Eye (tissue), 1 donor: ENCODE results near the gene SVOP.
"Not testable (repeated sequence)": the region's sequence is repeated elsewhere in the genome, so short reads cannot be mapped to it uniquely, and the experiment has no call there.

Experiments used
- DNase-seq: peaks from one replicate; pipeline ENCODE4 v3.0.0-alpha.2; 2015

SVOP gene, protein sequence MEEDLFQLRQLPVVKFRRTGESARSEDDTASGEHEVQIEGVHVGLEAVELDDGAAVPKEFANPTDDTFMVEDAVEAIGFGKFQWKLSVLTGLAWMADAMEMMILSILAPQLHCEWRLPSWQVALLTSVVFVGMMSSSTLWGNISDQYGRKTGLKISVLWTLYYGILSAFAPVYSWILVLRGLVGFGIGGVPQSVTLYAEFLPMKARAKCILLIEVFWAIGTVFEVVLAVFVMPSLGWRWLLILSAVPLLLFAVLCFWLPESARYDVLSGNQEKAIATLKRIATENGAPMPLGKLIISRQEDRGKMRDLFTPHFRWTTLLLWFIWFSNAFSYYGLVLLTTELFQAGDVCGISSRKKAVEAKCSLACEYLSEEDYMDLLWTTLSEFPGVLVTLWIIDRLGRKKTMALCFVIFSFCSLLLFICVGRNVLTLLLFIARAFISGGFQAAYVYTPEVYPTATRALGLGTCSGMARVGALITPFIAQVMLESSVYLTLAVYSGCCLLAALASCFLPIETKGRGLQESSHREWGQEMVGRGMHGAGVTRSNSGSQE

DNA sequence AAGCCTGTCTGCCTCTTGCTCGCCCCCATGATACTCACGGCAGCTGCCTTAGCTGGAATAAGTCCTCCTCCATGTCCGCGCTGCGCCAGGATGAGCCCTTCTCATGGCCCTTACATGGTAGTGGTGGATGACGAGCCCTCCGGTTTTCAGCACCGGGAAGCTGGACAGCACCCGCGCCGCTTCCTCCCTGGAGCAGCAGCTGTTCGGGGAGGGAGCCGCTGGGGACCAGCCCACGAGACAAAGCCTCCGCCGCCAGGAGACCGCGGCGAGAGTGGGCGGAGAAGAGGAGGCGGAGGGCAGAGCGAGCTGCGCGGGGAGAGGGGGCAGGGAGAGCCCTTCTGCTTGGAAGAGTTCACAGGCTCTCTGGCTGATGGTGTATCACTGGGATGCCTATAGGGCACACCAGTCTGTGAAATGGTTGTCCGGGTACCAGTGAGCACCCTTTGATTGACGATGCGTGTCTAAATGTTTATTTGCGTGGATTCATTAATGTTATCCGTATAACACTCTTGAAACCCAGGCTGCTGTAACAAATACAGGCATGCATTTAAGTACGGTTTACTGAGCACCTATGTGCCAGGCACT, at the start of gene SVOP:
SVOP (minus strand) TSS at position 273 of the 585 bp plus-strand sequence; CDS start at position 73, 200 bp downstream.
- DNase-seq: peak; percentile 96

DNA sequence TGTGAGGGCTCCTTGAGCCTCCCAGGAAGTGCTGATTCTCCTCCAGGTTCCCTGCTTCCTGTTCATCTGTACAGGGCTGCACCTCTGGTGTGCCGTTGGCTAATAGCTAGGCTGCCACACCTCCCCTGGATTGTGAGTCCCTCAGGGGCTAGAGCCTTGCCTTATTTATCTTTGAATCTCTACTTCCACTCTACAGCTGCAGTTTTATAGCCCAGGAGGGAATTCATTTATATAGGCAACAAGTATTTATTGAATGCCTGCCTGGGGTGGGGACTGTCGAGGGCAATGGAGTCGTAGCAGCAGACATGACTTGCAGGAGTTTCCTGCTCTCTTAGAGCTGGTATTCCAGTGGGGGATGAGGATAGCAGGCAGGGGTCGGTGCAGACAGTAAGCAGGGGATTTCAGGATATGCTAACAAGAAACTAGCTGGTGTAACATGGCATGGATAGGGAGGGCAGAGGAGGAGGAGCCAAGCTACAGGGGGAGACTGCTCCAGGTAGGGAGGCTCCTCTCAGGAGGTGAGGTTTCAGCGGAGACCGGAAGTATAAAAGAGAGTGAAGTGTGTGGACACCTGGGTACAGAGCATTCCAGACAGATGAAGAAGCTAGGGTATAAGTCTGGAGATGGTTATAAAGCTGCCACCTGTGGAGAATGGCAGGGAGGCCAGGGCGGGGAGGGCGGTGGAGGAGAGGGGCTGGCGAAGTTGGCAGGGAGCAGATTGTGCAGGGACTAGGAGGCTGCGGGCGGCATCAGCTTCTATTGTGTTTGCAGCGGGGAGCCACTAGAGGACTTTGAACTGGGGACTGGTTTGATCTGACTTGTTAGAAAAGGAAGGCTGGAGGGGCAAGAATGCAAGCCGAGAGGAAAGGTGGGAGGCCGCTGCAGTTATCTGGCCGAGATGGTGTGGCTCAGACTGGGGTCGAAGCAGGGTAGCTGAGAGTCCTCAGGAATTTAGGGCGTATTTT, 48.7 kb upstream of the SVOP start:
- no peak for DNase-seq

DNA sequence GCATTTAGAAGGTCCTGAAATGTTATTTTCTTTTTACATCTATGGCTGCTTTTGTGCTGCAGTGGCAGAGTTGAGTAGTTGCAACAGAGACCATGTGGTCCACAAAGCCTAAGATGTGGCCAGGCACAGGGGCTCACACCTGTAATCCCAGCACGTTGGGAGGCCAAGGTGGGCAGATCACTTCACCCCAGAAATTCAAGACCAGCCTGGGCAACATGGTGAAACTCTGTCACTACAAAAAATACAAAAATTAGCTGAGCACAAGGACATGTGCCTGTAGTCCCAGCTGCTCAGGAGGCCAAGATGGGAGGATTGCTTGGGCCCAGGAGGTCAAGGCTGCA, 45.0 kb upstream of the SVOP start:
- DNase-seq: no peak

DNA sequence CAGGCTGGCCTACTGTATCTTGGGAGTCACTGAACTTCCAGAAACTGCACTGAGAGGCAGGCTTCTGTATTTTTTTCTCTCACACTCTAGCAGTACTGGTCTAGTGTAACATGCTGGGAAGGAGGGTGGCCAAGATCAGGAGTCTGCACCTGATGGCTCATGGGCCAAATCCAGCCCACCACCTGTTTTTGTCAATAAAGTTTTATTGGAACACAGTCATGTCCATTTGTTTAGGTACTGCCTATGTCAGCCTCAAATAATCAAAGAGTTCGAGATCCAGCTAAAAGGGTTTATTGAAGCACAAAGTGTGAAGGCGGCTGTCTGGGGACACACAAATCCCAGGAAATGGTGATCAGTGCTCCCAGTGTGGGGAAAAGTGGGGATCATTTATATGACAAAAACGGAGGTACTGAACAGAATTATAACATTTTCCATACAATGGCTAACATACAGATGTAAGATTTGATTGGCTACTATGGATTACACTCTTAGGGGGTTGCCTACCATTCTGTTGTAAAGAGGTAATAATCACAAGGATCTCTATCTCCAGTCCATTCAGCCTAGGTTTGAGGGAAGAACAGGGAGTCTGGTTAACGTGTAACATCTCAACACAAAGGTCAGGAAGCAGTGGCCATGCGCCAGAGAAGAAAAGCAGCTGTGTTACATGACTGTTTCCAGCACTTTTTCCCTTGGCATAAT, 44.4 kb upstream of the SVOP start:
- DNase-seq: no peak

DNA sequence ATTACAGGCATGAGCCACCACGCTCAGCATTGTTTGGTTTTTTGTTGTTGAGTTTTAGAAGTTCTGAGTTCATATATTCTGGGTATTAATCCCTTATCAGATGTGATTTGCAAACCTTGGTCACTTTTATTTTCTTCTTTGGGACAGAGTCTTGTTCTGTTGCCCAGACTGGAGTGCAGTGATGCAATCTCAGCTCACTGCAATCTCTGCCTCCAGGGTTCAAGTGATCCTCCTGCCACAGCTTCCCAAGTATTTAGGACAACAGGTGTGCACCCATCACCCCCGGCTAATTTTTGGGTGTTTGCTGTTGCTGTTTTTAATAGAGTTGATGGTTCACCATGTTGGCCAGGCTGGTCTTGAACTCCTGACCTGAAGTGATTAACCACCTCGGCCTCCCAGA, 43.3 kb upstream of the SVOP start:
- DNase-seq: no peak

DNA sequence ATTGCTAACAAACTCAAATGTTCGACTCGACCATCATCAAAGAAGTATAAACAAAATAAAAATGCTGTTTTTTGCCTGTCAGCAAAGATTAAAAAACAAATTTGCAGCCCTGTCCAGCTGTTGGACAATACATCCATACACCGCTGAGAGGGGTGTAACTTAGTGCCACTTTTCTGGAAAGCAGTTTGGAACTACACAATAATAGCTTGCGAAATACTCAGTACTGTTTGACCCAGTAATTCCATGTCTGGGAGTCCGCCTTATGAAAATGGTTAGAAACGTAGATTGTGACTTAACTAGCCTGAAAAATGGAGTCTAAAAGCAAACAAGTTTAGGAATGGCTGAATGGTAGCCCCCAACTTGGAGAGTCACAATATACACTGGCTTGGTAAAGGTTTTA, 37.9 kb upstream of the SVOP start:
- no peak for DNase-seq

DNA sequence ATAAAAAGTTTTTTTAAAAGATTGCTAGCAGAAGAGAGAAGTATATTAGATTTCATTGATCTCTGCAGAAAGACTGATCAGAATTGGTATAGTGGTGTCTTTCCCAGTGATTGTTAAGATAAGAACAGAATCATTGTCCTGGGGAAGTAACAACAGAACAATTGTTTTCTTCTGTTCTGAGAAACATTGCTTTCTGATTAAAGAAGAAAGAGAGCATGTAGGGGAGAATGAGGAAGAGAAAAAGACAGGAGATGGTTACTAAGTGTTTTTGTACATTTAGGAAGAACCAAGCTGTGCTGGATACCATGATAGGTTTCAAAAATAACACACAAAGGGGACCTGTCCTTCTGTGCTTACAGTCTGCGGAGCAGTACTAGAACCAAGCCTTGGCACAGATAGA, 36.5 kb upstream of the SVOP start:
- no peak for DNase-seq

DNA sequence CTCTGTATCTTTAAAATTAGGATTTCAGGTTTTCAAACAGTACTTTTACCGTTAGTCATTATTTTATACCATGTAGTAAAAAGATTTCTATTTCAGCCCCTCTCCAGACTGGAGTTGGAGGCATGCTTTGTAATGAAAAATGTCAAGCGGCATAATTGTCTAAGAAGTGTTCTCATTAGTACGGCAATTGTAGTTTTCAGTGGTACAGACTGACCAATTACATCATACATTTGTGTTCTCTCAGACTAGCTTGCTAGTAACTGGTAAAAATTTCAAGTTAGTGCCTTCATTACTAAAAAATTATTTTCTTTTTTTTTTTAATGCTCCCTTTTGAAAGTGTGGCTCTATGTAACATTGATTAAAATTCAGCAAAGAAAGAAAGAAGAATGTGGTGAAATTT, 36.0 kb upstream of the SVOP start:
- no peak for DNase-seq

DNA sequence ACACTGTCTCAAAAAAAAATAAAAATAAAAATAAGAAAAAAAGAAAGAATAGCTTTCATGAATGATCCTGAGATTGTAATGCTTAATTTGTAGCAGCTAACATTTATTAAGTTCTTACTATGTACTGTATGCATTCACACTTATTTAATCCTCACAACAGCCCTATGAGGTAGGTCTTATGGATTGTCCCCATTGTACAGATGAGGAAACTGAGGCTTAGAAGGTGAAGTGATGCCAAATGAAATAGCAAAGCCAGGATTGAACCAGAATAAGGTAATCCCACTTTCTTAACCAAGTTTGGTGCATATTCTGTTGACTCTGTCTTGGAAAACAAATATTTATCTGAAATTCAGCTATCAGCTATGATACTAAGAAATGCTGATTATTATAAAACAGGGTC, 33.7 kb upstream of the SVOP start:
- DNase-seq: no peak

DNA sequence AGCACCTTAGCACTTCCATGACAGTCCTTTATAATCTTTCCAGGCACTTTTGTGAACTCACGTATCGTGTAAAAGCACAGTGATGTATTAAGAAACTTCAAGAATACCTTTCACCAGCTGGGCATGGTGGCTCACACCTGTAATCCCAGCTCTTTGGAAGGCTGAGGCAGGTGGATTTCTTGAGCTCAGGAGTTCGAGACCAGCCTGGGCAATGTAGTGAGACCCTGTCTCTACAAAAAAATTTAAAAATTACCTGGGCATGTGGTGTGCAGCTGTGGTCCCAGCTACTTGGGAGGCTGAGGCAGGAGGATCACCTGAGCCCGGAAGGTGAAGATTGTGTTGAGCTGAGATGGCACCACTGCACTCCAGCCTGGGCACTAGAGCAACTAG, 33.3 kb upstream of the SVOP start:
- not testable (repeated sequence) for DNase-seq

DNA sequence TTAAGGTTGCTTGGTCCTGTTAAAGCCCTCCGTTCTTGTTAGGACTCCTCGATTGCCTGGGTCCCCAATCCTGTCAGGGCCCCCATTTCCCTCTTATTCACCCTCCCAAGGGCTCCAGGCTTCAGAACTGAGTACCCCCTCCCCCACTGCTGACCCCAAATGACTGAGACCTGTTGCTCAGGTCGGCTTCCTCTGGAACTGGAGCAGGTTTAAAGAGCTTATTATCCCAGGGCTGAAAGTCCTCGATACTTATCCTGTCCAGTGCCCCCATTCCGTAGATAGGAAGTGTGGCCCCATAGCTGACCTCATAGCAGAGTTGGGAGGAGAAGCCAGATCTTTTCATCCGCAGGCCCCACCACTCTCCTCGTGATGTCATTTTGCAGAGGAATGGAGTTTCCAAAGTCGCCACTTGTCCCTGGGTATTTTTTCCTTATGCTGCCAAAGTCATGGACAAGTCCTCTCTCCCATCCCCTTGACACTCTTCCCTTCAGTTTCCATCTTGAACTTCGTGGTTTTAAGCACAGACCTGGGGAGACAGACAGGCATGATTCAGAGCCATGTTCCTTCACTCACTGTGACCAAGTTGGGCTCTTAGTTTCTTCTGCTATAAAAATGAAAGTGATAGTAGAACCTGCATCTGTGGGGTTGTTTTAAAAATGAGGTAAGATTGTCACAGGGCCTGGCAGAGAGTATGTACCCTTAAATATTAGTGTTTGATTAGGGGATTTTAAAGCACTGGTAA, 32.7 kb upstream of the SVOP start:
- no peak for DNase-seq

DNA sequence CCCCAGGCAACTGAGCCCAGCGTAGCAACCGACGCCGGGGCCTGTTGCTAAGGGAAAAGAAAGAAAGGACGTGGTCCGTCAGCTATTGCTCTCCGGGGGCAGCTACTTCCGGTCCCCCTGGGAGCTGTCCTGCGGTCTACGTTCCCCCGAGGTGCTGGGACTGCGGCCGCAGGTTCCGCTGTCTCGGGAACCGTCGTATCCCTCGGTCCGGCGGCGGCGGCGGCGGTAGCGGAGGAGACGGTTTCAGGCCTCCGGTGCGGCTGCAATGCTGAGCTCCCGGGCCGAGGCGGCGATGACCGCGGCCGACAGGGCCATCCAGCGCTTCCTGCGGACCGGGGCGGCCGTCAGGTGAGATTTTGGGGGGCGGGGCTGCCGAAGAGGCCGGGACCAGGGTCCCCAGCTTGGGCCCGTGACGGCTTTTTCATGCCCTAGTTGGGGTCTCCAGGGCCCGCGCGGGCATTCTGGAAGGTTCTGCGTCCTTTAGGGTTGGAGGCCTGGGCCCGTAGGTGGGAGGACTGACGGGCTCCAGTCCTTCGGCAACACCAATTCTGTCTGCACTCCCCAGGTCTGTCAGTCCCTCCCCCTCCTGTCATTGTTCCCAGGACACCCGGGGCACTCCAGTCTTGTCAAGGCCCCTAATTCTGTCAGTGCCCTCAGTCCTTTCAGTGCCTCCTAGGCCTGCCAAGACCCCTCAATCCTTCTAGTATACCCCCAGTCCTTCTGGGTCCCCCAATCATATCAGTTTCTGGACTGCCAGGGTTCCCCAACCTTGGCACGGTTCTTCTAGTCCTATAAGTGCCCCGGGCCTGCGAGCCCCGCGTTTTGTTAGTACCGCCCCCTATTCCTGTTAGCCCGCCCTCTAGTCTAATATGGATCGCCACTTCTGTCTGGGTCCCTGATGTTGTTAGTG, 31.8 kb upstream of the SVOP start, which contains the start of gene USP30:
USP30 (plus strand) TSS at position 163 of the 910 bp plus-strand sequence; CDS start at position 266, 103 bp downstream.
- peak; percentile 97 for DNase-seq

DNA sequence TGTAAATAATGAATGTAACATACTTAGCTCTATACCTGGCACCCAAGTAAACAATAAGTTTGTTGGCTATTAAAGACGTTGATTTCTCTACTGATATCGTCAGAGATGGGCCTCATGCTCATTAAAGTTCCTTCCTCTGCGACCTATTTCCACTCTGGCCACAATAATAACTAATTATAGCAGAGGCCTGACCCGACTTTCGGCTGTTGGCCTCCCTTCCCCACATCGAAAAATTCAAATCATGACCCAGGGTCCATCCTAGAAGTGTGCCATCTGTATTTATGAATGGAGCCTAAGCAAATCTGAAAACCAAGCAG, 31.2 kb upstream of the SVOP start:
- no peak for DNase-seq

DNA sequence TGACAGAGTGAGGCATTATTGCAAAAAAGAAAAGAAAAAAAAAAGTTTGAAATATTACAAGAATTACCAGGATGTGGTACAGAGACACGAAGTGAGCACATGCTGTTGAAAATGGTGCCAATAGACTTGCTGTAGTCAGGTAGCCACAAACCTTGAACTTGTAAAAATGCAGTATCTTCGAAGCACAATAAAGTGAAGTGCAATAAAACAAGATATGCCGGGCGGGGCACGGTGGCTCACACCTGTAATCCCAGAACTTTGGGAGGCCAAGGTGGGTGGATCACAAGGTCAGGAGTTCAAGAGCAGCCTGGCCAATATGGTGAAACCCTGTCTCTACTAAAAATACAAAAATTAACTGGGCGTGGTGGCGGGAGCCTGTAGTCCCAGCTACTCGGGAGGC, 28.9 kb upstream of the SVOP start:
- not testable (repeated sequence) for DNase-seq

DNA sequence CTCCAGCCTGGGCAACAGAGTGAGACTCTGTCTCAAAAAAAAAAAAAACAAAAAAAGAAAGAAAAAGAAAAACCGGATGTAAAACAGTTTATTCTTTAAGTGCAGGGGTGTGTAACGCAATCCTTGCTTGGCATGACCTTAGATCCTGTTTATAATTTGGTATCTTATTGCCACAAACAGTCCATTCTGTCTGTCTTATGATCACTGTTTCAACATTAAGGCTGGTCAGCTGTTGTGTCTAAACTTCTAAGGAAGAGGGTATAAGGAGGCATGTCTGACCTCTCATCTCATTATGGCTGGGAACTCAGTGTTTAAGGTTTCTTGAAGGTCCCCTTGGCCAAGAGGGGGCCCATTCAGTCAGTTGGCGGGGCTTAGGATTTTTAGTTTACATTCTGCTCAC, 27.8 kb upstream of the SVOP start:
- not testable (repeated sequence) for DNase-seq

DNA sequence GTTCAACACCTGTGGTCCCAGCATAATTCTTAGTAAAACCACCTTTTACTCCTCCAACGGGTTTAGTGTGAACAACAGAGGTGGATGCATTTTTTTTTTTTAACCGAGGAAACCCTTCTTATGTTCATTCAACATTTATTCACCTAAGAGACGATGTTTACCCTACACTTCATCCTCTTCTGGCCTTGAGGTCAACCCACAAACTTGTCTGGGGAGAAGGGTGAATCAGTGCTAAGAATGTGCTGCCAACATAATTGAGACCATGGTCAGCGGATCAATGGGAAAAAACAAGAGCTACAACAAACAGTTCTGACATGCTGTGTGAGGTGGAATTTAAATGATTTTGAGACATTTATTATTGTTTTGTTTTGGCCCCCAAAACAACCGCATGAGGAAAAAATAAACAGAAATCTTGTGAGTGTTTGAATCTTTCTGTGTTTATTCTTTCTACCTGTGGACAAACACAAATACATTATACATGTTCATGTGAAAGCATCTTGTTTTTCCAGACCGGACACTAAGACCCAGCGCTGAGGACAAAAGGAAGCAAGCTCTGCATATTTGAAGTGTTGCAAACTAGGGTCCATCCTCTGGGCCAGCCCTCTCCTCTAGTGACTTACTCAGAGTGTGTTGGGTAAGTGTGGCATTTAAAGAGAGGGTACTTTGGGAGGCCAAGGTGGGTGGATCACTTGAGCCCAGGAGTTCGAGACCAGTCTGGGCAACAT, 26.4 kb upstream of the SVOP start:
- no peak for DNase-seq

DNA sequence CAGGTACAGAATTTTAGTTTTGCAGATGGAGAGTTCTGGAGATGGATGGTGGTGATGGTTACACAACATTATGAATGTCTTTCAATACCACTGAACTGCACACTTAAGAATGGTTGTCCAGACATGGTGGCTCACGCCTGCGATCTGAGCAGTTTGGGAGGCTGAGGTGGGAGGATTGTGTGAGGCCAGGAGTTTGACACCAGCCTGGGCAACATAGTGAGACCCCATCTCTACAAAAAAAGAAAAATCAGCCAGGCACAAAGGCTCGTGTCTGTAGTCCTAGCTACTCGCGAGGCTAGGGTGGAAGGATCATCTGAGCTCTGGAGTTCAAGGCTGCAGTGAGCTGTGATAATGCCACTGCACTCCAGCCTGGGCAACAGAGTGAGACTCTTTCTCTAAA, 23.4 kb upstream of the SVOP start:
- no peak for DNase-seq

DNA sequence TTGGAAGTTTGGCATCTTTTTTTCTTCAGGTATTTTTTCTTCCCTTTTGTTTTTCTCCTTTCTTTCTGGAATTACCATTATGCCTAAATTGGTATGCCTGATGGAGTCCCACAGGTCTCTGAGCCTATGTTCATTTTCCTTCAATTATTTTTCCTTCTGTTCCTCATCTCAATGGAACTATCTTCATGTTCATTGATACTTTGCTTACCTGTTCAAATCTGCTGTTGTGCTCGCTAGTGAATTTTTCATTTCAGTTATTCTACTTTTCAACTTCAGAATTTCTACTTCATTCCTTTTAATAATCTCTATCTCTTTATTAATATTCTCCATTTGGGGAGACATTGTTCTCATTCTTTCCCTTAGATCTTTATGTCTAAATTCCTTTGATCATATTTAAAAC, 16.1 kb upstream of the SVOP start:
- DNase-seq: no peak

DNA sequence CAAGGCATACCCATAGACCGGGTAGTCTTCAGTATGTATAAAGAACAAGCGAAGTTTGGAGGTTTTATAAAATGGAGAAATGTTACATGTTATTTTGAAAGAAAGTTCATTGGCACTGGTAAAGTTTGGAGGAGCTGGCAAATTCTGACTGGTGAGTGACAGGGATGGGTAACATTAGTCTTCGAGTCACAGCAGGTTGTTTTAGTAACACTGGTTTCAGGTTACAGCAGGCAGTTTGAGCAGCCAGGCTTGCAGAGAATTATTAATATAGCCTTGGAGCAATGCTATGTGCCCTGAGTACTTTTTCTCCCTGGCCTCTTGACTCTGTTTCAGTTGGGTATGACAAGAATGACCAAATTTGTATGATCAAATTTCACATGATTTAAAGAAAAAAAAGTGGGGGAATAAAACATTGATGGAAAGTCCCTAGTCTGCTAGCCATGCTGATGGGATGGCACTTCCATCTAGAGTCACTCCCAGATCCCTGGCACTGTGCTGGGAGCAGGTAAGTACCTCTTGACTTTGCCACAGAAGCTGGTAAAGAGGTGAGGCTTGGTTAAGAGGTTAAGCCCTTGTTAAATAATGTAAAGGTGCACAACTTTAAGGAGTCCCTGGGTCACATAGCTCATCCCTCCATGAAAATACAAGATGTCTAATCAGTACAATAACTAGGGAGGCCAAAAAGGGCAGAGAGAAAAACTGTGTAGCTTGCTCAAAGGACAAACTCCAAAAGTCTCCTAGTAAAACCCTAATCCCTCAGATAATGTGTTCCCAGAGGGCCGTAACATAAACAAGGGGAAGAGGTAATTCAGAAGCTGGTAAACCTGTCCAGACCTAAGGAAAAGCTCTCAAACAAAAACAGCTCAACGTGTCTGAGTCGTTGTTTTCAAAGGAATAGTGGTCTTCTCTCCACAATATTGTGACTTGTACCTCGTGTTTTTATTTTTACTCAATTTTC, 12.7 kb upstream of the SVOP start:
- DNase-seq: no peak
